Peyer's patch (tissue), 4 donors: ENCODE results near the gene INTS7. TPM values are rescaled to one million over a fixed set of nuclear protein-coding genes. Genes with fewer than 3 reads are reported as not detected.
"Not testable (repeated sequence)": the region's sequence is repeated elsewhere in the genome, so short reads cannot be mapped to it uniquely, and the experiment has no call there.

Experiments used
- DNase-seq, 3 donors: peaks; one replicate each; pipeline ENCODE4 v3.0.0-alpha.2; 2017 to 2019
- H3K27ac ChIP-seq, 4 donors: fragments of 200-600 bp; sonication (generic); one replicate each; pipeline ENCODE4 v1.5.1; 2016 to 2019
- H3K27me3 ChIP-seq, 2 donors: fragments of 200-600 bp; sonication (generic); one replicate each; pipeline ENCODE4 v1.5.1; 2019
- H3K36me3 ChIP-seq, 3 donors: fragments of 200-600 bp; sonication (generic); one replicate each; pipeline ENCODE4 v1.5.1; 2016 to 2019
- H3K4me1 ChIP-seq, 4 donors: fragments of 200-600 bp; sonication (generic); one replicate each; pipeline ENCODE4 v1.5.1; 2016 to 2019
- H3K4me3 ChIP-seq, 4 donors: fragments of 200-600 bp; sonication (generic); 1 replicate in 3 of 4; 2 replicates in 1 of 4; pipeline ENCODE4 v1.5.1; 2016 to 2019; ENCODE audit warnings: mild to moderate bottlenecking in 1 of 4
- H3K9me3 ChIP-seq, 4 donors: fragments of 200-600 bp; sonication (generic); one replicate each; pipeline ENCODE4 v1.5.1; 2016 to 2019; ENCODE audit warnings: mild to moderate bottlenecking in 1 of 4
- CTCF ChIP-seq, 6 experiments: fragments of 450-650 bp in 4 of 6; fragments of 200-600 bp in 2 of 6; sonication (generic) in 1 of 6; IDR thresholded peaks; one replicate each; pipeline ENCODE4 v1.5.1; 2017 to 2019; ENCODE audit warnings: antibody characterized with exemption in 6 of 6, mild to moderate bottlenecking in 3 of 6, moderate library complexity in 1 of 6
- POLR2A ChIP-seq, 2 donors: fragments of 450-650 bp; IDR thresholded peaks; one replicate each; pipeline ENCODE4 v1.5.1; 2017; ENCODE audit warnings: antibody characterized with exemption in 2 of 2, mild to moderate bottlenecking in 2 of 2, moderate library complexity in 2 of 2
- total RNA-seq, 4 donors: library from RNA; depleted of rRNA; stranded (reverse); fragments of >200 nt; gene quantifications; one replicate each; pipeline ENCODE4 v1.1.0, GENCODE V29; 2016

The INTS7 gene
- total RNA-seq, 4 donors from 2014 or later, result 7.7 to 21.5 (median 11.9) TPM

DNA sequence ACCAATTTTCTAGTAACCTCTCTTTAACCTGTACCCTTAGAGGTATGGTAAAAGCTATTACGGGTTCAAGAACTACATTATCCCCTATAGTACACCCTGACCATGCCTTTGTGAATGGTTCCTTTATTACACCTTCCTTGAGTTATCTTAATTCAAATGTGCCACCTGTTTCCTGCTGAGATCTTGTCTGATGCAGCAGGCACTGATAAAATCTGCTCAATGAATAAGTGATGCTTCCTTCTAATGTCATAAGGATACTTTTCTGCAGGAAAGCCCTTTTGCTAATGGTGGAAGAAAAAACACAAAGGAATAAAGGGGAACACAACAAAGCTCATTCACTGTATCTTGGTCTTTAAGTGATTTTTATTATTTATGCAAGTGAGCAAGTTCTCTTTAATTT lies 25.8 kb downstream of the INTS7 start:
- no peak overlapping the region for H3K27ac ChIP-seq
- no peaks in the 10 kb centered on the region for H3K4me1 ChIP-seq
- no peak for TF ChIP-seq POLR2A (IDR thresholded peaks at IDR 0.05)
- TF ChIP-seq CTCF (IDR thresholded peaks at IDR 0.05), result no peak
- H3K4me3 ChIP-seq, result no peak overlapping the region
- no peak for DNase-seq
- H3K27me3 ChIP-seq, result no peaks in the 10 kb centered on the region
- H3K9me3 ChIP-seq, result no peaks in the 10 kb centered on the region
- H3K36me3 ChIP-seq, result peaks cover 0 to 7% (median 0%) of the 10 kb centered on the region in 3 donors

DNA sequence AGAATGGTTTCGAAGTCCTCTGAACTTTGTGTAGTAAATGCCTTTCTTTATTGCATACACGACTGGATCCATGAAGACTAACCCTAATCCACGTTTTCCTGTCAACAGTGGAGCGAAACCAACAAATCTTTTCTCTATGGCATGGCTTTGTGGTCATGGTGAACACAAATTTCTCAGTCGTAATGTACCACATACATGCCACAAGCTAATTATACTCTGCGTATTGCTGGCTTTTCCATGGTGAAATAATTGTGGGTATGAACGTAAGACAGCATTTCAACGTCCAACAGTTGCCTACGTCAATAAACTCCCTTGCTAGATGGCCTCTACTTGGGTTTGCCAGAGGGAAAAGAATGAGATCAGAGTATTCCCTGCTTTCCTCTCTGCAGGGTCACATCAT lies 27.5 kb downstream of the INTS7 start:
- no peaks in the 10 kb centered on the region for H3K9me3 ChIP-seq
- H3K36me3 ChIP-seq, result peaks cover 0 to 9% (median 0%) of the 10 kb centered on the region in 3 donors
- H3K27ac ChIP-seq, result no peak overlapping the region
- H3K4me3 ChIP-seq, result no peak overlapping the region
- no peaks in the 10 kb centered on the region for H3K4me1 ChIP-seq
- no peak for DNase-seq
- TF ChIP-seq CTCF (IDR thresholded peaks at IDR 0.05) (no peak), POLR2A (IDR thresholded peaks at IDR 0.05) (no peak)
- H3K27me3 ChIP-seq, result no peaks in the 10 kb centered on the region

DNA sequence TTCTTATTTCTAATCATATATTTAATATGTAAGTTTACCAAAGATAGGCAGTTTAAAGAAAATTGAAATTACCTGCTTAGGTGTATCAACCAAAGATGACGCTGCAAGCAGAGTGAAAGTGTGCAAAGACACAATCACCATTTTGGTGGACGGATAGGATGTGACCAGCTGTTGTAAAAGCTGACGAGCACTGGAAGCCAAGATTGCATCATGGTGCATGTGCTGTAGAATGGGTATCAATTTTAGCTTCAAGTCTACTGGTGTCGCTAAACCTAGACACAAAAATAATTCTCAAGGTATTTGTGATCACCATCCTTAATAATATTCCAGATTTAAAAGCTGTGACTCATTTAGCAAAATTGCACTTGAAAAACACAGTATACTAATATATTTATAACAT lies 28.2 kb downstream of the INTS7 start:
- no peaks in the 10 kb centered on the region for H3K27me3 ChIP-seq
- TF ChIP-seq CTCF (IDR thresholded peaks at IDR 0.05) (no peak), POLR2A (IDR thresholded peaks at IDR 0.05) (no peak)
- H3K4me1 ChIP-seq, result no peaks in the 10 kb centered on the region
- no peak overlapping the region for H3K4me3 ChIP-seq
- peaks cover 0 to 9% (median 0%) of the 10 kb centered on the region in 3 donors for H3K36me3 ChIP-seq
- H3K9me3 ChIP-seq, result no peaks in the 10 kb centered on the region
- DNase-seq, result no peak
- no peak overlapping the region for H3K27ac ChIP-seq

DNA sequence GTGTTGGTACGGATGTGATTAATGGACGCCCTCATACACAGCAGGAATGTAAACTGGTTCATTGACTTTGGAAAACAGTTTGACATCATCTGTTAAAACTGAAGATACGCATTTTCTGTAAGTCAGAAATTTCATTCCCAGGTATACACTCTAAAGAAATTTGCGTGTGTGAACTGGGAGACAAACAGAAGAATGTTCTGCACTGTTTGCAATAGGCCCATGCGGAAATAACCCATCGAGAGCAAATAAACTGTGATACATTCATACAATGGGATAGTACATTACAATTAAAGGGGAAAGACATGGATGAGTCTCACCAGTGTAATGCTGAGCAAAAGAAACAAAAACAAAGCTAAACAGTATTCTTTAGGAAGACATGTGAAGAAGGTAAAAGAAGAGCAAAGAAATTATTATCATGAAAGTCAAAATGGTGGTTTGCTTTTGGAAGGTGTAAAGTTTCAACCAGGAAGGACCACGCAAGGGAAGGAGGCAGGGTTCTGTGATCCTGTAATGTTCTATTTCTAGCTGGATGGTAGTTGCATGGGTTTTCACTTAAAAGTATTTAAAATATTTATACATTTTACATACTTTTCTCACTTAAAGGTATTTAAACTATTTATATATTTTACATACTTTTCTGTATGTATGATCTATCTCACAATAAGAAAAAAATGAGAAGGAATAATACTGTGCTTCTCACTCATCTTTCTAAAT lies 30.3 kb downstream of the INTS7 start:
- TF ChIP-seq POLR2A (IDR thresholded peaks at IDR 0.05), result no peak
- TF ChIP-seq CTCF (IDR thresholded peaks at IDR 0.05), result no peak
- Histone ChIP-seq H3K27me3 (no peaks in the 10 kb centered on the region), H3K27ac (no peak overlapping the region), H3K9me3 (no peaks in the 10 kb centered on the region), H3K4me3 (no peak overlapping the region), H3K36me3 (peaks cover 0 to 9% (median 0%) of the 10 kb centered on the region in 3 donors), H3K4me1 (no peaks in the 10 kb centered on the region)
- no peak for DNase-seq

DNA sequence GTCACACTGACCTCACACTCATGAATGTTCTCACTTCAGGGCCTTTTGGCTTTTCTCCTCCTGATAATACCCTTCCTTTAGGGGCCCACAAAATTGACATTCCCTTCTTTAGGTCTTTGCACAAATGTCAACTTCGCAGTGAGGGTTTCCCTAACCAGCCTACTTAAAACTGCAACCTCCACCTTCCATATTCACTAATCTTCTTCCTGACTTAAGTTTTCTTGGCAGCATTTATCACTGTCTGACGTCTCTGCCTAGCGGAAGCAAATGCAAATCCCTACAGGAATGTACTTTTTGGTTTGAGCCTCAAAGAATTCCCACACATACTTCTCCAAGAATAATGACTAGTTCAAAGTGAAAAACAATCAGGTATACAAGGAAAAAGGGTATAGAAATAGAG lies 32.8 kb downstream of the INTS7 start:
- Histone ChIP-seq H3K9me3 (no peaks in the 10 kb centered on the region), H3K27ac (no peak overlapping the region), H3K4me3 (no peak overlapping the region), H3K36me3 (peaks cover 0 to 9% (median 0%) of the 10 kb centered on the region in 3 donors), H3K4me1 (no peaks in the 10 kb centered on the region), H3K27me3 (no peaks in the 10 kb centered on the region)
- DNase-seq, result no peak
- TF ChIP-seq POLR2A (IDR thresholded peaks at IDR 0.05), result no peak
- TF ChIP-seq CTCF (IDR thresholded peaks at IDR 0.05), result no peak

DNA sequence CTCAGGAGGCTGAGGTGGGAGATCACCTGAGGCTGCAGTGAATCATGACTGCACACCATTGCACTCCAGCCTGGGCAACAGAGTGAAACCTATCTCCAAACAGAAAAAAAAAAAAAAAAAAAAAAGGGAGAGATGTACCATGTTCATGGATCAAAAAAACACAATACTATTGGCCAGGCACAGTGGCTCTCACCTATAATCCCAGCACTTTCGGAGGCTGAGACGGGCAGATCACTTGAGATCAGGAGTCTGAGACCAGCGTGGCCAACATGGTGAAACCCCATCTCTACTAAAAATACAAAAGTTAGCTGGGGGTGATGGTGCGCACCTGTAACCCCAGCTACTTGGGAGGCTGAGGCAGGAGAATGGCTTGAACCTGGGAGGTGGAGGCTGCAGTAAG lies 37.9 kb downstream of the INTS7 start:
- H3K4me3 ChIP-seq, H3K27ac ChIP-seq, DNase-seq, H3K36me3 ChIP-seq, H3K4me1 ChIP-seq, H3K27me3 ChIP-seq, H3K9me3 ChIP-seq: not testable (repeated sequence)
